Esophagus mucosa (tissue), 1 donor: Measurements from ENCODE around the gene PATL2. TPM values are rescaled to one million over a fixed set of nuclear protein-coding genes. Genes with fewer than 3 reads are reported as not detected.
"Not testable (repeated sequence)": the region's sequence is repeated elsewhere in the genome, so short reads cannot be mapped to it uniquely, and the experiment has no call there.

ENCODE experiments used
- ATAC-seq: fragments of 200-7000 bp; cut with Tn5 transposase; one replicate; pipeline ENCODE4 v1.9.1; 2020
- total RNA-seq: library from RNA; stranded (reverse); gene quantifications from one replicate; pipeline ENCODE4 v1.2.4, GENCODE V29; 2023
- donor health status: DM: yes; HTN: yes; CAD: no.

Gene PATL2
- total RNA-seq, 1 donor from 2014 or later: 1.2 TPM

- peak; percentile 23 for ATAC-seq
Measured at GRCh38 chr15:44719293-44719999, 8.3 kb upstream of the PATL2 start.

- no peak for ATAC-seq
Measured at GRCh38 chr15:44718927-44719292, 7.8 kb upstream of the PATL2 start.

- ATAC-seq: no peak
Measured at GRCh38 chr15:44718180-44718926, 7.2 kb upstream of the PATL2 start.

- ATAC-seq: no peak
Measured at GRCh38 chr15:44716983-44717602, 6.0 kb upstream of the PATL2 start.

GRCh38 chr15:44715797-44716334, 4.7 kb upstream of the PATL2 start:
- no peak for ATAC-seq

- ATAC-seq: no peak
Measured at GRCh38 chr15:44715142-44715796, 4.1 kb upstream of the PATL2 start.

GRCh38 chr15:44713006-44713966, 2.2 kb upstream of the PATL2 start:
- no peak for ATAC-seq

GRCh38 chr15:44712346-44713005, 1.4 kb upstream of the PATL2 start:
- peak; percentile 37 for ATAC-seq

- ATAC-seq: peak; percentile 43
Measured at GRCh38 chr15:44711743-44712345, 721 bp upstream of the PATL2 start.

GRCh38 chr15:44710236-44711095, 657 bp downstream of the PATL2 start:
- no peak for ATAC-seq

- peak; percentile 56 for ATAC-seq
Measured at GRCh38 chr15:44706946-44707636, 4.0 kb downstream of the PATL2 start.

GRCh38 chr15:44706401-44706800, 4.7 kb downstream of the PATL2 start:
- no peak for ATAC-seq

GRCh38 chr15:44705986-44706385, 5.1 kb downstream of the PATL2 start:
- ATAC-seq: no peak

- ATAC-seq: not testable (repeated sequence)
Measured at GRCh38 chr15:44700676-44701075, 10.4 kb downstream of the PATL2 start.

- no peak for ATAC-seq
Measured at GRCh38 chr15:44698641-44699040, 12.5 kb downstream of the PATL2 start.

GRCh38 chr15:44697014-44697413, 14.1 kb downstream of the PATL2 start:
- ATAC-seq: no peak

GRCh38 chr15:44695294-44695693, 15.8 kb downstream of the PATL2 start:
- ATAC-seq: no peak

GRCh38 chr15:44694416-44694815, 16.7 kb downstream of the PATL2 start:
- no peak for ATAC-seq

GRCh38 chr15:44692659-44693058, 18.5 kb downstream of the PATL2 start:
- no peak for ATAC-seq
